ENCODE results near the gene AP3S2. TPM values are rescaled to one million over a fixed set of nuclear protein-coding genes. Genes with fewer than 3 reads are reported as not detected.

AP3S2 gene
- polyA plus RNA-seq = 8.6 and 21.1 TPM in 2 replicates

GRCh38 chr15:89893696-89894447 lies at the start of gene AP3S2:
Gene AP3S2, minus strand, starts transcription at chr15:89893994. Its CDS starts 45 bp downstream, at chr15:89893949.

GRCh38 chr15:89912674-89913396 lies 19.0 kb upstream of the AP3S2 start, which contains the start of gene ARPIN:
Gene ARPIN, minus strand, starts transcription at chr15:89912952. Its CDS starts 117 bp downstream, at chr15:89912835.

Other genes with a start within 250 kb of the AP3S2 start
- 0.25 and 0.85 TPM in 2 replicates for gene KIF7, start 238.5 kb downstream of the AP3S2 start, polyA plus RNA-seq
- gene PLIN1, start 214.6 kb downstream of the AP3S2 start, polyA plus RNA-seq = 0.74 and 2.3 TPM in 2 replicates
- 0.38 and 5.9 TPM in 2 replicates for gene PEX11A, start 203.2 kb downstream of the AP3S2 start, polyA plus RNA-seq
- 0.39 and 0.56 TPM in 2 replicates for gene WDR93, start 203.2 kb downstream of the AP3S2 start, polyA plus RNA-seq
- gene MESP1, start 142.7 kb downstream of the AP3S2 start, polyA plus RNA-seq = 1.1 and 2.1 TPM in 2 replicates
- gene MESP2, start 117.7 kb downstream of the AP3S2 start, polyA plus RNA-seq = not detected in 2 replicates
- gene ANPEP, start 79.1 kb downstream of the AP3S2 start, polyA plus RNA-seq = not detected in 2 replicates
- 0.22 and 4.3 TPM in 2 replicates for gene ARPIN, start 19.0 kb upstream of the AP3S2 start, polyA plus RNA-seq
- gene ZNF710, start 107.3 kb upstream of the AP3S2 start, polyA plus RNA-seq = 1.0 TPM in 1 of 2 replicates, not detected in the other
- gene IDH2, start 208.5 kb upstream of the AP3S2 start, polyA plus RNA-seq = 0.57 and 1.9 TPM in 2 replicates